HL-60 (cell line): ENCODE results near the gene ACSM4.

Experiments
- DNase-seq, 2 experiments: peaks; one replicate each; pipeline ENCODE4 v3.0.0-alpha.2; 2010 to 2020; ENCODE audit warnings: low read depth in 1 of 2, low spot score in 1 of 2
- H3K27ac ChIP-seq: fragments of 250-450 bp; sonication (Bioruptor Pico); replicated peaks from 2 replicates; pipeline ENCODE4 v1.5.1; 2020; ENCODE audit warnings: mild to moderate bottlenecking, moderate library complexity
- H3K27me3 ChIP-seq: fragments of 250-450 bp; sonication (Bioruptor Pico); 2 replicates; pipeline ENCODE4 v1.5.1; 2021; ENCODE audit warnings: mild to moderate bottlenecking, moderate library complexity; ENCODE audit not compliant: insufficient read depth, poor library complexity, severe bottlenecking
- H3K4me3 ChIP-seq: replicated peaks from 2 replicates; pipeline ENCODE4 v1.5.1; 2011; ENCODE audit warnings: mild to moderate bottlenecking, control low read depth, low read length; ENCODE audit not compliant: insufficient read depth
- GABPA ChIP-seq: IDR thresholded peaks from 2 replicates; pipeline ENCODE4 v1.6.1; 2012; ENCODE audit warnings: low read depth
- POLR2AphosphoS5 ChIP-seq: IDR thresholded peaks from 2 replicates; pipeline ENCODE4 v1.6.1; 2012; ENCODE audit warnings: low read depth
- REST ChIP-seq: IDR thresholded peaks from 2 replicates; pipeline ENCODE4 v1.6.1; 2012; ENCODE audit warnings: low read depth; ENCODE audit not compliant: insufficient replicate concordance
- SPI1 ChIP-seq: IDR thresholded peaks from 2 replicates; pipeline ENCODE4 v1.6.1; 2012; ENCODE audit warnings: low read depth, mild to moderate bottlenecking, borderline replicate concordance
- TF ChIP-seq, protein P1 (sequence below): IDR thresholded peaks from one replicate; pipeline ENCODE4 v1.5.1; 2011; ENCODE audit warnings: low read length, control low read depth, inconsistent platforms; ENCODE audit not compliant: insufficient read depth

ACSM4 gene

GRCh38 chr12:7376196-7376595 is 72.3 kb downstream of the ACSM4 start:
- no peak for TF ChIP-seq POLR2AphosphoS5
- no peak for TF ChIP-seq GABPA
- no peak for TF ChIP-seq REST
- no peak for TF ChIP-seq SPI1
- TF ChIP-seq, protein P1, sequence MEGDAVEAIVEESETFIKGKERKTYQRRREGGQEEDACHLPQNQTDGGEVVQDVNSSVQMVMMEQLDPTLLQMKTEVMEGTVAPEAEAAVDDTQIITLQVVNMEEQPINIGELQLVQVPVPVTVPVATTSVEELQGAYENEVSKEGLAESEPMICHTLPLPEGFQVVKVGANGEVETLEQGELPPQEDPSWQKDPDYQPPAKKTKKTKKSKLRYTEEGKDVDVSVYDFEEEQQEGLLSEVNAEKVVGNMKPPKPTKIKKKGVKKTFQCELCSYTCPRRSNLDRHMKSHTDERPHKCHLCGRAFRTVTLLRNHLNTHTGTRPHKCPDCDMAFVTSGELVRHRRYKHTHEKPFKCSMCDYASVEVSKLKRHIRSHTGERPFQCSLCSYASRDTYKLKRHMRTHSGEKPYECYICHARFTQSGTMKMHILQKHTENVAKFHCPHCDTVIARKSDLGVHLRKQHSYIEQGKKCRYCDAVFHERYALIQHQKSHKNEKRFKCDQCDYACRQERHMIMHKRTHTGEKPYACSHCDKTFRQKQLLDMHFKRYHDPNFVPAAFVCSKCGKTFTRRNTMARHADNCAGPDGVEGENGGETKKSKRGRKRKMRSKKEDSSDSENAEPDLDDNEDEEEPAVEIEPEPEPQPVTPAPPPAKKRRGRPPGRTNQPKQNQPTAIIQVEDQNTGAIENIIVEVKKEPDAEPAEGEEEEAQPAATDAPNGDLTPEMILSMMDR: no peak
- peaks cover 5% of the 10 kb centered on the region for H3K27me3 ChIP-seq
- H3K4me3 ChIP-seq: no peak overlapping the region
- H3K27ac ChIP-seq: no peak overlapping the region
- DNase-seq: no peak
